ENCODE data around the gene C1orf159. TPM values are rescaled to one million over a fixed set of nuclear protein-coding genes. Genes with fewer than 3 reads are reported as not detected.

C1orf159 gene
- polyA plus RNA-seq, 3 donors, result 3.0 to 18.8 (median 3.3) TPM

GRCh38 chr1:1085171-1085841, 30.6 kb downstream of the C1orf159 start:
- no peak overlapping the region for H3K9ac ChIP-seq (ENCODE audit: insufficient read depth, low read length, poor library complexity, severe bottlenecking)

More at GRCh38 chr1:1085171-1085841, 30.6 kb downstream of the C1orf159 start:
- Histone ChIP-seq H3K4me3 (replicated peaks in 1 of 3; ENCODE audit: low read depth in 2 of 3, low read length in 3 of 3) (no peak overlapping the region), H3K4me1 (ENCODE audit: control insufficient read depth in 1 of 2, insufficient read depth in 2 of 2, low read length in 2 of 2) (peaks cover 0 to under 1% of the 10 kb centered on the region in 2 donors), H3K36me3 (replicated peaks in 1 of 2; ENCODE audit: control insufficient read depth in 1 of 2, insufficient read depth in 2 of 2, low read length in 2 of 2) (no peaks in the 10 kb centered on the region), H4K20me1 (ENCODE audit: insufficient read depth, low read length) (no peaks in the 10 kb centered on the region), H3K9me3 (replicated peaks in 1 of 2; ENCODE audit: control insufficient read depth in 1 of 2, insufficient read depth in 1 of 2, low read length in 2 of 2) (no peaks in the 10 kb centered on the region), H3K27ac (ENCODE audit: low read depth in 1 of 2, low read length in 2 of 2) (no peak overlapping the region), H3K27me3 (ENCODE audit: control insufficient read depth in 2 of 2, insufficient read depth in 2 of 2, low read length in 2 of 2) (peaks cover 0 to 3% of the 10 kb centered on the region in 2 donors), H3K4me2 (replicated peaks; ENCODE audit: extremely low read depth, low read length, poor library complexity, severe bottlenecking) (no peak overlapping the region), H3K79me2 (ENCODE audit: insufficient read depth, low read length) (no peaks in the 10 kb centered on the region), H2AFZ (ENCODE audit: insufficient read depth, low read depth, low read length, poor library complexity, severe bottlenecking) (no peak overlapping the region)
- no peak for TF ChIP-seq CTCF (IDR thresholded peaks at IDR 0.05)
- WGBS (ENCODE audit: insufficient coverage), result 97% methylated on average over 30 of the region's 30 CpGs
- H3K4me3 Mint-ChIP-seq, result no peak overlapping the region
- H3K27me3 Mint-ChIP-seq (ENCODE audit: low read depth in 3 of 3), result peaks cover 0 to 6% (median 2%) of the 10 kb centered on the region in 3 donors
- peaks cover 5 to 6% of the 10 kb centered on the region in 2 donors for H3K36me3 Mint-ChIP-seq
- intact Hi-C loops (cut with micrococcal nuclease), result no loop called here
- peaks cover under 1% of the 10 kb centered on the region for H3K4me1 Mint-ChIP-seq
- no peaks in the 10 kb centered on the region for H3K9me3 Mint-ChIP-seq
- no peak for DNase-seq
- H3K27ac Mint-ChIP-seq, result no peak overlapping the region
